GM06990 (cell line): ENCODE results near the gene VEGFC.

ENCODE experiments used
- DNase-seq: peaks from one replicate; pipeline ENCODE4 v3.0.0-alpha.2; 2011; ENCODE audit not compliant: insufficient read length; ENCODE audit errors: extremely low read depth
- H3K27me3 ChIP-seq: replicated peaks from 2 replicates; pipeline ENCODE4 v1.6.0; 2011; ENCODE audit warnings: low read length; ENCODE audit not compliant: control insufficient read depth, insufficient read depth
- H3K36me3 ChIP-seq: 2 replicates; pipeline ENCODE4 v1.5.1; 2011; ENCODE audit warnings: low read length; ENCODE audit not compliant: control insufficient read depth, insufficient read depth
- H3K4me3 ChIP-seq: replicated peaks from 2 replicates; pipeline ENCODE4 v1.5.1; 2011; ENCODE audit warnings: low read depth, mild to moderate bottlenecking, control low read depth, low read length
- CTCF ChIP-seq: IDR thresholded peaks from 2 replicates; pipeline ENCODE4 v1.5.1; 2011; ENCODE audit warnings: low read length, control low read depth, mild to moderate bottlenecking, inconsistent platforms; ENCODE audit not compliant: insufficient read depth, poor library complexity, severe bottlenecking

Gene VEGFC

GRCh38 chr4:176734461-176734860, 58.3 kb downstream of the VEGFC start:
- no peak for TF ChIP-seq CTCF
- H3K27me3 ChIP-seq, result no peaks in the 10 kb centered on the region
- no peak overlapping the region for H3K4me3 ChIP-seq
- H3K36me3 ChIP-seq, result no peaks in the 10 kb centered on the region
- no peak for DNase-seq

GRCh38 chr4:176729489-176729888, 63.2 kb downstream of the VEGFC start:
- no peak for DNase-seq
- H3K36me3 ChIP-seq, result no peaks in the 10 kb centered on the region
- H3K4me3 ChIP-seq, result no peak overlapping the region
- H3K27me3 ChIP-seq, result no peaks in the 10 kb centered on the region
- no peak for TF ChIP-seq CTCF

- H3K36me3 ChIP-seq, result no peaks in the 10 kb centered on the region
- H3K27me3 ChIP-seq, result no peaks in the 10 kb centered on the region
- no peak for TF ChIP-seq CTCF
- no peak for DNase-seq
- H3K4me3 ChIP-seq, result no peak overlapping the region
These were observed 65.9 kb downstream of the VEGFC start for GRCh38 chr4:176726803-176727202.

GRCh38 chr4:176721459-176721858, 71.3 kb downstream of the VEGFC start:
- no peaks in the 10 kb centered on the region for H3K36me3 ChIP-seq
- DNase-seq, result no peak

GRCh38 chr4:176718881-176719280, 73.8 kb downstream of the VEGFC start:
- no peak for TF ChIP-seq CTCF
- Histone ChIP-seq H3K4me3 (no peak overlapping the region), H3K36me3 (no peaks in the 10 kb centered on the region), H3K27me3 (no peaks in the 10 kb centered on the region)
- DNase-seq, result no peak

More at GRCh38 chr4:176721459-176721858, 71.3 kb downstream of the VEGFC start:
- TF ChIP-seq CTCF, result no peak
- Histone ChIP-seq H3K4me3 (no peak overlapping the region), H3K27me3 (no peaks in the 10 kb centered on the region)

- DNase-seq, result no peak
- Histone ChIP-seq H3K36me3 (no peaks in the 10 kb centered on the region), H3K27me3 (no peaks in the 10 kb centered on the region), H3K4me3 (no peak overlapping the region)
- TF ChIP-seq CTCF, result no peak
These were observed 75.5 kb downstream of the VEGFC start for GRCh38 chr4:176717237-176717636.
